ENCODE results near the gene MRTFB. TPM values are rescaled to one million over a fixed set of nuclear protein-coding genes. Genes with fewer than 3 reads are reported as not detected.

MRTFB gene
- total RNA-seq, 2 experiments from 2014 or later = 18.0 to 19.4 TPM

DNA sequence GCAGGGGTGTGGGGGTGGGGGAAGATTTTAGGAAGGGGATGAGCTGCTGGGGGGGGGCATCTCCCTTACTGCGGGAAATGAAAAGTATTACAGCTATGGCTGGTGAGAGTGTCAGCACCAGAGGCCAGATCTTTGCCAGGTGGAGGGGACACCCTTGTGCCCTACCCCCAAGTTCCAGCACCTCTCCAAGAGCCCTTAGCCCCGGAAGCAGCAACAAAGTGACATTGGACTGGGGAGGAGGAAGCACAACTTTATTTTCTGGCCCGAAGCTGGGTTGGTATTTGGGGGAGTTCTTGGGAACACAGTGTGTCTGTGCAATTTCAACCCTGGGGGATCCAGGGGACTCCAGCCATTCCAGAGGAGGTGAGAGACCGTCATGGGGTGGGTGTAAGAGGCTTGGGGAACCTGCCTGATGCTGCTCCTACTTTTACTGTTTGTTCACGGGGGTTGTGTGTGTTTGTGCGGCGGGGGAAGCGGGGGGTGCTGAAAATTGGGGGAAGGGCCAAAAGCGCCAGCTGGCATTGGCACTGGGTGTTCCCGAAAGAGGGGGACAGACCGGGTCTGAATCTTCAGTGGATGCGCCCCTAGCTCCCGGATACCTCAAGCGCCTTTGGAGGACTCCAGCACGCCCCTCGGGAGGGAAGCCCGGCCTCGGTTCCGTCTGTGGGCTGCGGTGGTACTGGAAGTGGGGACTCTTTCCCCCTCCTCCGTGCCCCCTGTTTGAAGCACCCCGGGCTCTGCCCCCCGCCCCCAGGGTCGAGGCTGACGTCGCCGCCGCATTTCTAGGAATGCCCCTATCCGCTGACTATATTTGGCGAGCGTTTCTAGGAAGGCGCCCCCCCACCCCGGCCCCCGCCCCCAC, 230.3 kb downstream of the MRTFB start:
- Histone ChIP-seq H3K4me1 (ENCODE audit: insufficient read depth, low read length) (peaks cover 20% of the 10 kb centered on the region), H3K9me3 (ENCODE audit: control insufficient read depth in 1 of 2, insufficient read depth in 1 of 2, low read length in 2 of 2) (no peaks in the 10 kb centered on the region), H3K27ac (ENCODE audit: low read depth in 1 of 2, low read length in 2 of 2) (no peak overlapping the region), H3K4me3 (ENCODE audit: low read length) (peak overlapping the region; percentile 34), H3K36me3 (ENCODE audit: insufficient read depth, low read length) (no peaks in the 10 kb centered on the region), H3K27me3 (ENCODE audit: control insufficient read depth in 1 of 2, insufficient read depth in 2 of 2, low read length in 2 of 2) (peaks cover 13 to 14% of the 10 kb centered on the region in 2 experiments)
- Mint-ChIP-seq H3K9me3 (no peaks in the 10 kb centered on the region), H3K4me1 (ENCODE audit: low read depth) (peaks cover 23% of the 10 kb centered on the region), H3K27ac (peak overlapping the region; percentile 61), H3K36me3 (ENCODE audit: low read depth) (no peaks in the 10 kb centered on the region), H3K27me3 (peaks cover 9% of the 10 kb centered on the region), H3K4me3 (peak overlapping the region; percentile 87)
- ATAC-seq (ENCODE audit: poor library complexity) (peak; percentile 18), DNase-seq (peak in 5 of 14 experiments; percentile 11 to 58 (median 39))
- POLR2A ChIA-PET = interaction anchor here (0.6 to 1.5 kb wide), 3 partner anchors 15 to 53 kb away, joined by 3 to 15 read pairs (median 4); no protein-coding TSS in a partner anchor
- intact Hi-C loops (cut with DNase I, micrococcal nuclease) = loop anchor here (1.0 to 10.0 kb wide), 5 partner anchors 17 to 299 kb away; no protein-coding TSS in a partner anchor
- TF ChIP-seq, protein P1, sequence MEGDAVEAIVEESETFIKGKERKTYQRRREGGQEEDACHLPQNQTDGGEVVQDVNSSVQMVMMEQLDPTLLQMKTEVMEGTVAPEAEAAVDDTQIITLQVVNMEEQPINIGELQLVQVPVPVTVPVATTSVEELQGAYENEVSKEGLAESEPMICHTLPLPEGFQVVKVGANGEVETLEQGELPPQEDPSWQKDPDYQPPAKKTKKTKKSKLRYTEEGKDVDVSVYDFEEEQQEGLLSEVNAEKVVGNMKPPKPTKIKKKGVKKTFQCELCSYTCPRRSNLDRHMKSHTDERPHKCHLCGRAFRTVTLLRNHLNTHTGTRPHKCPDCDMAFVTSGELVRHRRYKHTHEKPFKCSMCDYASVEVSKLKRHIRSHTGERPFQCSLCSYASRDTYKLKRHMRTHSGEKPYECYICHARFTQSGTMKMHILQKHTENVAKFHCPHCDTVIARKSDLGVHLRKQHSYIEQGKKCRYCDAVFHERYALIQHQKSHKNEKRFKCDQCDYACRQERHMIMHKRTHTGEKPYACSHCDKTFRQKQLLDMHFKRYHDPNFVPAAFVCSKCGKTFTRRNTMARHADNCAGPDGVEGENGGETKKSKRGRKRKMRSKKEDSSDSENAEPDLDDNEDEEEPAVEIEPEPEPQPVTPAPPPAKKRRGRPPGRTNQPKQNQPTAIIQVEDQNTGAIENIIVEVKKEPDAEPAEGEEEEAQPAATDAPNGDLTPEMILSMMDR (IDR thresholded peaks at IDR 0.05) = no peak
- CTCF ChIA-PET = no interaction called here

DNA sequence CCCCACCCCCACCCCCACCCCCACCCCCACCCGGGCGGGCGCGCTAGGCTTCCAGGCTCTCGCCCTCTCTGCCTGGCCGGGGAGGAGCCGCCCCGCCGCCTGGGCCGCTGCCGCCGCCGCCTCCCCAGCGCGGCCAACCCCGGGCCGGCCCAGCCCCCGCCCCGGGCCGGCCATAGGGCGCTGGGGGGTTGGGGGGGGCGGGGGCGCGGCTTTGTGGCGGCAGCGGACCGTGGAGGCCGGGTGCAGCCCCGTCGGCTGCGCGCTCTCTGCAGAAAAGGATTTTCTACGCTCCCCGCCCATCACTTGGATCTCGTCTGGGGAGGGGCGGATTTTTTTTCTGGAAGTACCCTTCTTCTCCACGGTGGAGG, 230.9 kb downstream of the MRTFB start:
- ATAC-seq (ENCODE audit: poor library complexity) (peak; percentile 28), DNase-seq (peak in 3 of 14 experiments; percentile 33 to 51 (median 47))
- Histone ChIP-seq H3K27ac (ENCODE audit: low read depth in 1 of 2, low read length in 2 of 2) (no peak overlapping the region), H3K4me3 (ENCODE audit: low read length) (peak overlapping the region; percentile 57), H3K27me3 (ENCODE audit: control insufficient read depth in 1 of 2, insufficient read depth in 2 of 2, low read length in 2 of 2) (peaks cover 13 to 14% of the 10 kb centered on the region in 2 experiments), H3K9me3 (ENCODE audit: control insufficient read depth in 1 of 2, insufficient read depth in 1 of 2, low read length in 2 of 2) (no peaks in the 10 kb centered on the region), H3K36me3 (ENCODE audit: insufficient read depth, low read length) (no peaks in the 10 kb centered on the region), H3K4me1 (ENCODE audit: insufficient read depth, low read length) (peaks cover 26% of the 10 kb centered on the region)
- TF ChIP-seq, protein P1 (IDR thresholded peaks at IDR 0.05) = no peak
- H3K27me3 Mint-ChIP-seq = peaks cover 9% of the 10 kb centered on the region
- CTCF ChIA-PET = no interaction called here
- H3K4me1 Mint-ChIP-seq (ENCODE audit: low read depth) = peaks cover 29% of the 10 kb centered on the region
- no peak overlapping the region for H3K27ac Mint-ChIP-seq
- POLR2A ChIA-PET = interaction anchor here (1.5 kb wide), 1 partner anchor 16 kb away, joined by 15 read pairs; no protein-coding TSS in a partner anchor
- peak overlapping the region; percentile 82 for H3K4me3 Mint-ChIP-seq
- no peaks in the 10 kb centered on the region for H3K36me3 Mint-ChIP-seq (ENCODE audit: low read depth)
- H3K9me3 Mint-ChIP-seq = no peaks in the 10 kb centered on the region
- intact Hi-C loops (cut with DNase I, micrococcal nuclease) = loop anchor here (2.0 to 10.0 kb wide), 3 partner anchors 227 to 299 kb away; no protein-coding TSS in a partner anchor

DNA sequence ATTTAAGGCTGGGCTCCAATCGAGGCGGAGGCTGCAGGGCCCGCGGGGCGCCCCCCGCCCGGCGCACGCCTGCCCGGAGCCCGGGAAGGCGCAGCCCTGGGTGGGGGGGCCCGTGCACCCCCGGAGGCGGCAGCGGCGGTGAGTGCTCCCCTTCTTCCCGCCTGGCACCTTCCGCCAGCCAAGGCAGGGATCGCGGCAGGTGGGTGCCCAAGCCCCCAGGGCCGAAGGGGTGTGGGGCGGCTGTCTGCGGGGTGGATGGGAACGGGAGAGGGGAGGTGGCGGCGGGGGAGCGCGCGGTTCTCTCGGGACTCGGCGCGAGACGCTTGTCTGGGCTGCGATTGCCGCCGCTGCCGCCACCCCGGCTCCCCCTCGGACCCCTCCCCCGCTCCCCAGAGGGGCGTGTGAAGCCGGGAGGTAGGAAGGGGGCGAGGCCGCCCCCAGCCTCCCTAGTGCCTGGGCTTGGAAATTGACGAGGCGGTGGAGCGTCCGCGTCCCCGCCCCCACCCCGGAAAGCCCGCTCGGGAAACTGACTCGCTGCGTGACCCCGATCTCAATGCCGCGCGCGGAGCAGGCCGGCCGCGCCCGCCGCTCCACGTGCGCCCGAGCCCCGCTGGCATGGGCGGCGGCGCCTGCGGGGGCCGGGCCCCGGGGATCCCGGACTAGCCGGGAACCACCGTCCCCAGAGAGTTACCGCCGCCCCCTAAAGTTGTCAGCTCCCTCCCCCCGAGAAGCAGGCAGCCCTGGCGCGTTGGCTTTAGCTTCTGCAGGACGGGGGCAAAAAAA, 231.5 kb downstream of the MRTFB start:
- no peak overlapping the region for H3K27ac Mint-ChIP-seq
- peaks cover 34% of the 10 kb centered on the region for H3K4me1 Mint-ChIP-seq (ENCODE audit: low read depth)
- peaks cover 13 to 14% of the 10 kb centered on the region in 2 experiments for H3K27me3 ChIP-seq (ENCODE audit: control insufficient read depth in 1 of 2, insufficient read depth in 2 of 2, low read length in 2 of 2)
- H3K36me3 ChIP-seq (ENCODE audit: insufficient read depth, low read length) = no peaks in the 10 kb centered on the region
- CTCF ChIA-PET = no interaction called here
- peaks cover 32% of the 10 kb centered on the region for H3K4me1 ChIP-seq (ENCODE audit: insufficient read depth, low read length)
- H3K27ac ChIP-seq (ENCODE audit: low read depth in 1 of 2, low read length in 2 of 2) = no peak overlapping the region
- DNase-seq (peak in 3 of 14 experiments; percentile 34 to 45 (median 41)), ATAC-seq (ENCODE audit: poor library complexity) (peak; percentile 35)
- H3K4me3 Mint-ChIP-seq = peak overlapping the region; percentile 82
- no peaks in the 10 kb centered on the region for H3K9me3 ChIP-seq (ENCODE audit: control insufficient read depth in 1 of 2, insufficient read depth in 1 of 2, low read length in 2 of 2)
- intact Hi-C loops (cut with DNase I, micrococcal nuclease) = loop anchor here (2.0 to 10.0 kb wide), 3 partner anchors 226 to 298 kb away; no protein-coding TSS in a partner anchor
- H3K36me3 Mint-ChIP-seq (ENCODE audit: low read depth) = no peaks in the 10 kb centered on the region
- H3K4me3 ChIP-seq (ENCODE audit: low read length) = peak overlapping the region; percentile 57
- H3K27me3 Mint-ChIP-seq = peaks cover 9% of the 10 kb centered on the region
- no peaks in the 10 kb centered on the region for H3K9me3 Mint-ChIP-seq
- POLR2A ChIA-PET = interaction anchor here (1.4 kb wide), 1 partner anchor 17 kb away, joined by 8 read pairs; no protein-coding TSS in a partner anchor
- TF ChIP-seq, protein P1 (IDR thresholded peaks at IDR 0.05) = no peak
